Adrenal gland (tissue), 5 donors: ENCODE measurements around the gene ELN.

Experiments
- CTCF ChIP-seq, 6 experiments: fragments of 450-650 bp in 4 of 6; fragments of 200-600 bp in 2 of 6; sonication (generic) in 1 of 6; IDR thresholded peaks; 1 replicate in 5 of 6; 2 replicates in 1 of 6; pipeline versions ENCODE4 v1.5.1 to v1.8.0; 2016 to 2021; ENCODE audit warnings: antibody characterized with exemption in 6 of 6, mild to moderate bottlenecking in 2 of 6, moderate library complexity in 1 of 6
- POLR2A ChIP-seq, 2 donors: fragments of 450-650 bp; IDR thresholded peaks; one replicate each; pipeline ENCODE4 v1.6.1; 2017; ENCODE audit warnings: antibody characterized with exemption in 2 of 2, mild to moderate bottlenecking in 2 of 2, moderate library complexity in 1 of 2
- donor health status: DM: no; HTN: no; CAD: no.

- TF ChIP-seq POLR2A (IDR thresholded peaks at IDR 0.05) (no peak), CTCF (IDR thresholded peaks at IDR 0.05) (no peak)
These were observed 41.1 kb downstream of the ELN start for GRCh38 chr7:74069086-74069541.
